Right lobe of liver (tissue), 6 donors: ENCODE results near the gene TGFBR1. TPM values are rescaled to one million over a fixed set of nuclear protein-coding genes. Genes with fewer than 3 reads are reported as not detected.

ENCODE experiments used
- ATAC-seq, 4 donors: fragments of 200-7000 bp; cut with Tn5 transposase; one replicate each; pipeline ENCODE4 v1.9.1; 2020; ENCODE audit warnings: mild to moderate bottlenecking in 4 of 4, moderate library complexity in 4 of 4
- DNase-seq, 3 donors: peaks; one replicate each; pipeline ENCODE4 v3.0.0-alpha.2; 2020
- H3K27ac ChIP-seq, 3 donors: fragments of 200-600 bp; one replicate each; pipeline ENCODE4 v1.8.0; 2022
- H3K27me3 ChIP-seq, 2 donors: fragments of 200-600 bp; one replicate each; pipeline ENCODE4 v1.8.0; 2022
- H3K36me3 ChIP-seq, 4 donors: fragments of 200-600 bp; sonication (generic) in 1 of 4; one replicate each; pipeline versions ENCODE4 v1.5.1 to v1.8.0; 2017 to 2022; ENCODE audit warnings: control low read depth in 1 of 4
- H3K4me1 ChIP-seq, 4 donors: fragments of 200-600 bp; sonication (generic) in 1 of 4; one replicate each; pipeline versions ENCODE4 v1.5.1 to v1.8.0; 2017 to 2022; ENCODE audit warnings: control low read depth in 1 of 4
- H3K4me3 ChIP-seq, 3 donors: fragments of 200-600 bp; one replicate each; pipeline ENCODE4 v1.8.0; 2022
- H3K9me3 ChIP-seq, 4 donors: fragments of 200-600 bp; sonication (generic) in 1 of 4; one replicate each; pipeline versions ENCODE4 v1.5.1 to v1.8.0; 2017 to 2022; ENCODE audit warnings: control low read depth in 1 of 4
- CTCF ChIP-seq, 4 donors: fragments of 200-600 bp in 3 of 4; fragments of 450-650 bp in 1 of 4; IDR thresholded peaks; one replicate each; pipeline versions ENCODE4 v1.5.1 to v1.8.0; 2016 to 2022; ENCODE audit warnings: antibody characterized with exemption in 4 of 4, mild to moderate bottlenecking in 2 of 4
- POLR2A ChIP-seq: fragments of 450-650 bp; IDR thresholded peaks from one replicate; pipeline ENCODE4 v1.6.1; 2017; ENCODE audit warnings: antibody characterized with exemption, mild to moderate bottlenecking
- WGBS: methylation state at CpG from one replicate; pipeline ENCODE4 v1.1.6; 2018; ENCODE audit warnings: low coverage, low lambda C conversion rate; ENCODE audit not compliant: insufficient coverage; ENCODE audit errors: missing lambda C conversion rate; 5-methylcytosine and 5-hydroxymethylcytosine counted together
- intact Hi-C, 2 donors: fragments of 100-400 bp; cut with DNase I; formaldehyde crosslinking; loops; one replicate each; pipeline versions ENCODE4 v1.11.2 to v1.14.1; 2022
- total RNA-seq, 6 experiments: library from RNA; depleted of rRNA in 2 of 6; stranded (reverse); fragments of >200 nt in 2 of 6; fragmentation: NEBNext Ultra II Directional in 3 of 6; extraction: Animal tissue kit (Norgen Biotek cat#: 25700) in 3 of 6; gene quantifications; one replicate each; pipeline versions ENCODE4 v1.1.0 to v1.2.4, GENCODE V29; 2016 to 2023
- donor health status: DM: no; HTN: yes; CAD: no.
- donor health status: DM: no; HTN: no; CAD: no.
- donor health status: DM: no; HTN: no; CAD: no.
- donor health status: DM: no; HTN: yes; CAD: no.
- donor health status: DM: no; HTN: yes; CAD: no.

TGFBR1 gene
- total RNA-seq, 6 experiments from 2014 or later = 9.6 to 26.4 (median 13.4) TPM

- ATAC-seq (no peak), DNase-seq (no peak)
- H3K27ac ChIP-seq = no peak overlapping the region
- H3K27me3 ChIP-seq = no peaks in the 10 kb centered on the region
- intact Hi-C loops = no loop called here
- no peaks in the 10 kb centered on the region for H3K4me1 ChIP-seq
- no peaks in the 10 kb centered on the region for H3K36me3 ChIP-seq
- TF ChIP-seq POLR2A (no peak), CTCF (IDR thresholded peaks at IDR 0.05) (no peak)
- 50% methylated on average over 3 of the region's 5 CpGs for WGBS
- no peak overlapping the region for H3K4me3 ChIP-seq
- H3K9me3 ChIP-seq = no peaks in the 10 kb centered on the region
These were observed 81.0 kb downstream of the TGFBR1 start for GRCh38 chr9:99185934-99186333.

GRCh38 chr9:99187311-99187710 lies 82.4 kb downstream of the TGFBR1 start:
- Histone ChIP-seq H3K27me3 (no peaks in the 10 kb centered on the region), H3K36me3 (no peaks in the 10 kb centered on the region), H3K4me3 (no peak overlapping the region), H3K4me1 (no peaks in the 10 kb centered on the region), H3K27ac (no peak overlapping the region), H3K9me3 (no peaks in the 10 kb centered on the region)
- intact Hi-C loops = no loop called here
- TF ChIP-seq POLR2A = no peak
- TF ChIP-seq CTCF (IDR thresholded peaks at IDR 0.05) = no peak
- DNase-seq (no peak), ATAC-seq (no peak)
- 74% methylated on average over 4 of the region's 4 CpGs for WGBS

GRCh38 chr9:99189186-99189585 lies 84.3 kb downstream of the TGFBR1 start:
- no peaks in the 10 kb centered on the region for H3K27me3 ChIP-seq
- no peaks in the 10 kb centered on the region for H3K36me3 ChIP-seq
- no peak for ATAC-seq
- 29% methylated on average over 1 of the region's 2 CpGs for WGBS
- intact Hi-C loops = no loop called here
- H3K27ac ChIP-seq = no peak overlapping the region
- H3K4me3 ChIP-seq = no peak overlapping the region
- TF ChIP-seq POLR2A = no peak
- TF ChIP-seq CTCF (IDR thresholded peaks at IDR 0.05) = no peak
- H3K4me1 ChIP-seq = no peaks in the 10 kb centered on the region
- H3K9me3 ChIP-seq = no peaks in the 10 kb centered on the region
- no peak for DNase-seq

- ATAC-seq = no peak
- intact Hi-C loops = no loop called here
These were observed 85.1 kb downstream of the TGFBR1 start for GRCh38 chr9:99189887-99190596.

More at GRCh38 chr9:99189887-99190596, 85.1 kb downstream of the TGFBR1 start:
- WGBS = 79% methylated on average over 1 of the region's 8 CpGs
- Histone ChIP-seq H3K9me3 (no peaks in the 10 kb centered on the region), H3K4me3 (no peak overlapping the region), H3K27me3 (no peaks in the 10 kb centered on the region), H3K27ac (no peak overlapping the region), H3K36me3 (no peaks in the 10 kb centered on the region), H3K4me1 (no peaks in the 10 kb centered on the region)
- DNase-seq = no peak
- no peak for TF ChIP-seq POLR2A
- no peak for TF ChIP-seq CTCF (IDR thresholded peaks at IDR 0.05)
